HG02763 (cell line): ENCODE results near the gene MGAT4A.

Source experiments
- ATAC-seq: cut with Tn5 transposase; IDR thresholded peaks from one replicate; pipeline ENCODE4 v1.9.1; 2021; ENCODE audit warnings: mild to moderate bottlenecking, moderate library complexity; ENCODE audit not compliant: unreplicated experiment

Gene MGAT4A

DNA sequence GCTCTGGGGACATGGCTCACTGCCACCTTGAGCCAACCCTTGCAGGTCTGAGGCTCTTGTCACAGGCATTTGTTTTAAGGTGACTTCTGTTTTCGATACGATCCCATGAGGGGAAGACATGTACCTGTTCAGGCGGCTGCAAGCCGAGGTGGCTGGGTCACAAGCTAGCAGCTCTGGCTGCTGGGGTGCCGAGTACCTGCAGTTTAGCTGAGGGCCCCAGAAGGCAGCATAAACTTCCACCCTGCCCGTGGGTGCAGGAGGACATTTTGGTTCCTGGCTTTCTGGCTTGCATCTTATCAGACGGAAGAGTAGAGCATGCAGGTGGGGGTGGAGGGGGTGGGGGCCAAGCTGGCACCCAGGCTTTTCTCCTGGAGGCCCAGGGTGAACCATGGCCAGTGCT lies 151.0 kb downstream of the MGAT4A start:
- no peak for ATAC-seq

DNA sequence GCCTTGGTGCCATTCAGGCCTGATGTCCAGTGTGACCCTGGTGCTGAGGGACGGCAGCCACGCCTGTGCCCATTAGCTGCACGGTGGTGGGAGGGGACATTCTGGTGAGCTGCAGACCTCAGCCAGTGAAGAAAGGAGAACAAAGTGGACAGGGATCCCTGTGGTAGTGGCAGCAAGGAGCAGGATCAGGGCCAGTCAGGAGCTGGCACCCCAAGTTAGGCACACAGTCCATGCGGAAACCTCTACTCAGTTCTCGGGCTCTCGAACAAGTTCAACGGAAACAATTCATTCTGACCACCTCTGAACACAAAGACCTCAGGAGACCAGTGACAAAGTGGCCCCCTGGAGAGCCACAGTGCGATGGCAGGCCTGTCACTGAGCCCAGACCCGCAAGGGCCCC lies 152.7 kb downstream of the MGAT4A start:
- no peak for ATAC-seq

DNA sequence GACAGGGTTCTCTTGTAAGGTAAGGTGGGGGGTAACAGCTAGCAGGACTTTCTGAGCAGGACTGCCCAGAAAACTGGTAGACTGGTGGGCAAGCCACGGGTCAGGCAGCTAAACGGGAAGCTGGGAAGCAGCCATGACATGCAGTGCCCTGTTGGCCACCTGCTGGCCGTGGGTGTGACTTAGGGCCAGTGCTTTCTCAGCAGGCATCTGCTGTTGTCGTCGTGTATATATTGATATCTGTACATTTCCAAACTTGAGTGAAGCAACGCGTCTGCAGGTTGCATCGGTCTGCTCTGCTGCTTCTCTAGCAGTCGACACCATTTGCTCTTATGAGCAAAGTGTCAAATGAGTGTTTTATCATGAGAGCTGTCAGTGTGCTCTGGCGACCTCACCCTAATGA lies 153.6 kb downstream of the MGAT4A start:
- no peak for ATAC-seq

DNA sequence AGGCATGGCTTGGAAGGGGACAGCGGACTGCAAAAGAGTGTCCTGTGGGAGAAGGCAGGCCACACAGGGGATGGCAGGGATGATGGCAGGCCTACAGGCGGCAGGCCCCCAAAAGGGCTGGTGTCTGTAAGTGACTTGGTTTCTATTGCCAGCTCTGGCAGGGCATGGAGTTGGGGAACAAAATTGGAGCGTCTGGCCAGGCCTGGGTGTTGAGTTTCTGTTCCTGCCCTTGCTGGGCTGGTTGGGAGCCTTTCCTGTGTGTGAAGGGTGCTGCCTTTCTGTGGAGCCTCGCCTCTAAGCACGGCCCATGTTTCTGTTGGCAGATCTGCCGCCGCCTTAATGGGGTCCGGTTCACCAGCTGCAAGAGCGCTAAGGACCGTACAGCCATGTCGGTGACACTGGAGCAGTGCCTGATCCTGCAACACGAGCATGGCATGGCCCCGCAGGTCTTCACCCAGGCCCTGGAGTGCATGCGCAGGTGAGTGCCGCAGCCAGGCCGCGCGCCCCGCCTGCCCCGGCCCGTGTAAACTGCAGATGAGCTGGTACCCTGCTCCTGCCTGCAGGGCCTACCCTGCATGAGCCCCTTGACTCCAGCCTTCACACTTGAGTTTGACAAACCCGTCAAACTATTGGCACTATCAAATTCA lies 154.1 kb downstream of the MGAT4A start:
- ATAC-seq, result no peak

DNA sequence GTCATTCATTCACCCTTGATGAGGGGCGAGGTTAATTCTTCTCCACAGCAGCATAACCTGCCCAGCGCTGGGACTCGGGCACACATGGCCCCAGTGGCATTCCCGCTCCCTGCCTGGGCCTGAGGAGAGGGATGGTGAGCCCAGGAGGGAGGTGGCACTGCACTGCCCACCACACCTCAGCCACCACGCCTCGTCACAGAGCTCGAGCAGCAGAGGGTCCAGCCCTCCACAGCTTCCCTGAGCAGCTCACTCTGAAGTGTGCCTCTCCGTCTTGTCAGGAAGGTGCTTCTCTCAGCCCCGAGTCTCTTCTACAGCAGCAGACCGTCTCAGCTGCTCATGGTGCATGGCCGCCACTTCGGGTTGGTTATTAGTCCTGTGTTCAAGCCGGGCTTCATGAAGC lies 157.5 kb downstream of the MGAT4A start:
- no peak for ATAC-seq

DNA sequence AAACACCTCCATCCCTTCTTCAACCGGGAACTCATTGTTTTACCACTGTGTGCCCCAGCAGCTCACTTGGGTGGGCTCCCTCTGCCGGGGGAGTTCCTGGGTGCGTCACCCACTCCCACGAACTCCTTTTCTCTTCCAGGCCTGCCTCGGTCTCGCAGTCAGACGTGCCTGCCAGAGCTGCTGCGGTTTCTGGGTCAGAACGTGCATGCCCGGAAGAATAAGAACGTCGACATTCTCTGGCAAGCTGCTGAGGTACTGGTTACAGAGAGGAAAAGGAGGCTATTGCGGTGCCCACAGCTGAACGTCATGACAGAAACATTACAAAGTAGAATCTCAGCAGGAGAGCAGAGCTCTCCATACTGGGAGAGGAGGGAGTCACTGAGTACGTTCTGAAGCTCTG lies 158.3 kb downstream of the MGAT4A start:
- ATAC-seq, result no peak

DNA sequence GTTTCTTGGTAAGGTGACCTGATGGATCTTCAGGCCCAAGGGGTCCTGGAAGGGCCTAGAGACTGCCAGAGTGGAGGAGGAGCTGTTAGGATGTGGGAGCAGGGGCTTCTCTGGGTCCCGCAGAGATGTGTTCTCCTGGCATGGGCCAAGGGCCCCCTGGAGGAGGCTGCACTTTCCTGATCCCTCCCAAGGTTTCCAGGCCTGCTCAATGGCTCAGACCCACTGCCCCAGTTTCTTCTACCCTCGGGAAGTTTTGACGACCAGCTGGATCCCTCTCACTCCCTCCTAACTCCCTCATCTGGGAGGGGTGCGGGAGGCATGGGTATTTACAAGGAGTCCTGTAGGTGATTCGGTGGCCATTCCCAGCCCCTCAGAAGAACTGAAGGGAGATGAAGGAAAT lies 158.7 kb downstream of the MGAT4A start:
- ATAC-seq, result no peak

DNA sequence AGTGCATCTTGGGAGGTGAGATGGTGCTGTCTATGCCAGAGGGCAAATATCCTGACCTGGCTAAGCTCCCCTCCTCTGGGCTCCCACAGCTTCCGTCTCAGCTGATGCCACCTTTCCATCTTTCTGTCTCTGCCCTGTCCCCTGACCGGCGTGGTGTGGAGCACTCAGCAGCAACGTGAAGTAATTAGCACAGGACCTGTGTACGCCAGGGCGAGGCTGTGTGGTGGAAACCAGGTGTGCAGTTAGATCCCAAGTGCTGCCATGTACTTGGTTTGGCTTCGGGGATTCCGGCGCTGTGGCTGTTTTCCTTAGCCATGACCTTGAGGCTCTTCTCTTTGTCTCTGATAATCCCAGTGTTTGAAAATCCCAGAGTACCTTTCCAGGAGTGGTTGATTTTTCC lies 159.1 kb downstream of the MGAT4A start:
- ATAC-seq, result no peak

DNA sequence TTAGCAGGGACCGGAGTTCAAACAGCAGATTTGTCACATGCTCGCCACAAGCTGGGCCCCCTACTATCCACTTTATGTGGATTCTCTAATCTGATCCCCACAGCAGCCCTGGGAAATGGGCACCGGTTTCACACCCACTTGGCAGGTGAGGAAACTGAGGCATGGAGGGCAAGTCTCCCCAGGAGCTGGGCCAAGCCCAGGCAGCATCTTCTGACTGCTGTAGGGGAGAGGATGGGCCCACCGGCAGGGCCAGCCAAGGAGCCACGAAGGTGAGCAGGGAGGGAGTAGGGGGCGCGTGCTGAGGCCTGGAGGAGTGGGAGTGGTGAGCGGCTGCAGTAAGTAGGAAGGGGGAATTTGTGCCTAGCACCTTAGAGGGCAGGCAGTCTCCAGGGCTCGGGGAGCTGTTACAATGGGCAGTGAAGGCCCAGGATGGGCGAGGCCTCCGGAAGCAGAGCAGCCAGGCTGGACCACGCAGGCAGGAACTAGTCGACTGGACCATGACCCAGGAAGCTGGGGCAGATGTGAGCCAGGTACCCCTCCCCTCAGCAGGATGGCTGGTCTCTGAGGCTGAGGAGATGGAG lies 159.7 kb downstream of the MGAT4A start:
- no peak for ATAC-seq

DNA sequence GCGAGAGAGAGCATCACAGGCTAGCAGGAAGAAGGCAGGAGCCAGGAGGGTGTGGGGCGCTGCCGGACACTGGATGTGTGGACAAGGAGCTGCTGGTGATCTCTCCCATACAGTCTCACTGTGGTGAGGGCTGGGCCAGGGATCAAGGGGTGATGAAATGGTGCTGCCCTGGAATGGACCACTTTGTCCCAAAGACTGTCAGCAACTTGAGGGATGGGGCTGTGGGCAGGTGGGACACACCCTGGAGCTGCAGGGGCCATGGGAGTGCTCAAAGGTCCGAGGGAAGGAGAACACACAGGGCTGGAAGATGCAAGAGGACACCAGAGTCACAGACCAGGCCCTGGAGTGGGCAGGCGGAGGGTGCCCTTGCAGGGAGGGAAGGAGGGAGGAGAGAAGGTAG lies 160.6 kb downstream of the MGAT4A start:
- no peak for ATAC-seq

DNA sequence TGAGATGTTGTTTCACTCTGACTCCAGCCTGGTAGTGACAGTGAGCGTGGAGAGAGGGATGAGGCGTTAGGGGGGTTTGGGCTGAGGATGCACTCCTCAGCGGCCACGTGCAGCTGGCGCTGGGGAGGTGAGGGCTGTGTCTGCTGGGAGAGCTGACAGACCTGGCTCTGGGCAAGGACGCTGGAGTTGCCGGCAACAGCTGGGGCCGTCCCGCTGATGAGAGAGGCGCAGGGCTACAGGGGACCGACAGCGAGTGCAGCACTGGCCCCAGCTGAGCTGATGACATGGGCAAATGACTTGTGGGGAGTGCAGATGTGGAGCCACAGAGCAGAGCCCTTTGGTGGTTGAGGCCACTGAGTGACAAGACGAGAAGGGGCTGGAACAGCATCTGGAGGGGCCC lies 161.0 kb downstream of the MGAT4A start:
- no peak for ATAC-seq

DNA sequence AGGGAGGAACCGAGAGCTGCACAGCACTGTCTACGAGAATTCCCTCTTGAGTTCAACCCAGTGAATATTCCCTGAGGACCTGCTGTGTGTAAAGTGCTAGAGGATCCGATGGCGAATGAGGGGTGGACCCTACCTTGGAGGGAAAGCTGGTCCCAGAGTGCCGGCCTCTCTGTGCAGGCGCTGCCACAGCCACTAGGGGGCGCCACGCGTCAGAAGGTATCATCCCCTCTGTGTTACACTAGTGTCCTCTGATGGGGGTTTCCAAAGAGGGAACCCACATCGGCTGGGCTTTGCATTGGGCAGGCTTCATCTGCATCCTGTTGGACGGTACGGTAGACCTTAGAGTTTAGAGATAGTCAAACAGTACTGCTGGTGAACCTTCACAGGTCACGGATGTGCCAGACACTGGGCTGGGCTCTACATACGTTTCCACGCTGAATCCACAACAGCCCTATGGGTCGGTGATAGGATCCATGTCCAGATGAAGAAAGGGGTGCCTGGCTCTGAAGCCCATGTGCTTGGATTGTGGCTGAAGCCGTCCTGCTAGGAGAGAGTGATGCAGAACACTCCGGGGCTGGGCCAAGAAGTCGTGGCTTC lies 161.6 kb downstream of the MGAT4A start:
- ATAC-seq, result no peak
